ENCODE results near the gene TXN2.

GRCh38 chr22:36470162-36470993, 11.1 kb downstream of the TXN2 start:
- TF ChIP-seq TAF1 (IDR thresholded peaks at IDR 0.05; ENCODE audit: borderline replicate concordance, insufficient read depth, low read length) (no peak), POLR2AphosphoS5 (IDR thresholded peaks at IDR 0.05; ENCODE audit: low read depth, low read length) (no peak), SIN3A (IDR thresholded peaks at IDR 0.05; ENCODE audit: borderline replicate concordance, insufficient read depth, low read length) (no peak), FOXP2 (optimal IDR thresholded peaks at IDR 0.05; ENCODE audit: borderline replicate concordance, extremely low read depth, extremely low read length, insufficient read depth) (no peak), REST (IDR thresholded peaks at IDR 0.05; ENCODE audit: insufficient read depth in 1 of 2, low read depth in 2 of 2, low read length in 2 of 2) (no peak)
